ENCODE measurements around the gene SEC11C.

GRCh38 chr18:59149007-59149406 is 9.3 kb downstream of the SEC11C start:
- no peak for TF ChIP-seq HNRNPLL (IDR thresholded peaks at IDR 0.05; ENCODE audit: low read depth, low read length, poor library complexity, severe bottlenecking)
- no peak for TF ChIP-seq KLF13 (tag; IDR thresholded peaks at IDR 0.05; ENCODE audit: borderline replicate concordance, low read depth)
- no peak for TF ChIP-seq ZBTB33 (CRISPR knock-in tag; IDR thresholded peaks at IDR 0.05)
- TF ChIP-seq ZBTB49 (CRISPR knock-in tag; IDR thresholded peaks at IDR 0.05; ENCODE audit: borderline replicate concordance), result no peak
- TF ChIP-seq POLR2A (conservative IDR thresholded peaks at IDR 0.05), result no peak
- TF ChIP-seq E2F5 (CRISPR knock-in tag; IDR thresholded peaks at IDR 0.05), result no peak
- TF ChIP-seq CREB3 (tag; conservative IDR thresholded peaks at IDR 0.05; ENCODE audit: low read depth), result no peak
- no peak for TF ChIP-seq ZNF707 (CRISPR knock-in tag; conservative IDR thresholded peaks at IDR 0.05)
- TF ChIP-seq NR2F6 (CRISPR knock-in tag; IDR thresholded peaks at IDR 0.05), result no peak
- no peak for TF ChIP-seq MTF1 (CRISPR knock-in tag; IDR thresholded peaks at IDR 0.05; ENCODE audit: borderline replicate concordance)
- TF ChIP-seq CUX1 (CRISPR knock-in tag; IDR thresholded peaks at IDR 0.05), result no peak
- TF ChIP-seq TEAD4 (IDR thresholded peaks at IDR 0.05; ENCODE audit: low read length), result no peak
- TF ChIP-seq TEAD4 (CRISPR knock-in tag; IDR thresholded peaks at IDR 0.05; ENCODE audit: borderline replicate concordance), result no peak
